H1 (cell line): ENCODE results near the gene MYG1.

Experiments
- ATF3 ChIP-seq: IDR thresholded peaks from 2 replicates; pipeline ENCODE4 v1.6.1; 2011; ENCODE audit warnings: low read depth, mild to moderate bottlenecking, low read length; ENCODE audit not compliant: insufficient read depth
- CTCF ChIP-seq, 3 experiments: IDR thresholded peaks; 1 replicate in 2 of 3; 2 replicates in 1 of 3; pipeline versions ENCODE4 v1.5.1 to v1.6.1; 2011; ENCODE audit warnings: low read length in 3 of 3, mild to moderate bottlenecking in 3 of 3, inconsistent platforms in 2 of 3, low read depth in 1 of 3, moderate library complexity in 1 of 3; ENCODE audit not compliant: insufficient read depth in 1 of 3; ENCODE audit errors: control extremely low read depth in 1 of 3
- EGR1 ChIP-seq: IDR thresholded peaks from 2 replicates; pipeline ENCODE4 v1.6.1; 2011; ENCODE audit warnings: low read depth, low read length, borderline replicate concordance
- JUND ChIP-seq: IDR thresholded peaks from 2 replicates; pipeline ENCODE4 v1.6.1; 2011; ENCODE audit warnings: mild to moderate bottlenecking, improper control_type of control experiment, low read length
- MAFK ChIP-seq: IDR thresholded peaks from 2 replicates; pipeline ENCODE4 v1.6.1; 2012; ENCODE audit warnings: low read depth, mild to moderate bottlenecking, improper control_type of control experiment, low read length
- NRF1 ChIP-seq: IDR thresholded peaks from 2 replicates; pipeline ENCODE4 v1.6.1; 2011; ENCODE audit warnings: mild to moderate bottlenecking, low read depth, low read length, improper control_type of control experiment
- POLR2AphosphoS5 ChIP-seq: IDR thresholded peaks from 2 replicates; pipeline ENCODE4 v1.6.1; 2011; ENCODE audit warnings: low read depth, low read length
- POU5F1 ChIP-seq: IDR thresholded peaks from 2 replicates; pipeline ENCODE4 v1.6.1; 2011; ENCODE audit warnings: low read depth, mild to moderate bottlenecking, low read length, moderate library complexity
- SAP30 ChIP-seq: fragments of 300-600 bp; sonication (generic); IDR thresholded peaks from 2 replicates; pipeline ENCODE4 v1.7.1; 2012; ENCODE audit warnings: low read length, moderate library complexity, mild to moderate bottlenecking, inconsistent platforms; ENCODE audit not compliant: insufficient read depth, insufficient replicate concordance
- TAF7 ChIP-seq: optimal IDR thresholded peaks from 2 replicates; pipeline ENCODE3; 2011; ENCODE audit warnings: low read depth, mild to moderate bottlenecking, inconsistent platforms, low read length, moderate library complexity, borderline replicate concordance
- TEAD4 ChIP-seq: IDR thresholded peaks from 2 replicates; pipeline ENCODE4 v1.6.1; 2012; ENCODE audit warnings: low read depth, low read length, inconsistent platforms, mixed read lengths

DNA sequence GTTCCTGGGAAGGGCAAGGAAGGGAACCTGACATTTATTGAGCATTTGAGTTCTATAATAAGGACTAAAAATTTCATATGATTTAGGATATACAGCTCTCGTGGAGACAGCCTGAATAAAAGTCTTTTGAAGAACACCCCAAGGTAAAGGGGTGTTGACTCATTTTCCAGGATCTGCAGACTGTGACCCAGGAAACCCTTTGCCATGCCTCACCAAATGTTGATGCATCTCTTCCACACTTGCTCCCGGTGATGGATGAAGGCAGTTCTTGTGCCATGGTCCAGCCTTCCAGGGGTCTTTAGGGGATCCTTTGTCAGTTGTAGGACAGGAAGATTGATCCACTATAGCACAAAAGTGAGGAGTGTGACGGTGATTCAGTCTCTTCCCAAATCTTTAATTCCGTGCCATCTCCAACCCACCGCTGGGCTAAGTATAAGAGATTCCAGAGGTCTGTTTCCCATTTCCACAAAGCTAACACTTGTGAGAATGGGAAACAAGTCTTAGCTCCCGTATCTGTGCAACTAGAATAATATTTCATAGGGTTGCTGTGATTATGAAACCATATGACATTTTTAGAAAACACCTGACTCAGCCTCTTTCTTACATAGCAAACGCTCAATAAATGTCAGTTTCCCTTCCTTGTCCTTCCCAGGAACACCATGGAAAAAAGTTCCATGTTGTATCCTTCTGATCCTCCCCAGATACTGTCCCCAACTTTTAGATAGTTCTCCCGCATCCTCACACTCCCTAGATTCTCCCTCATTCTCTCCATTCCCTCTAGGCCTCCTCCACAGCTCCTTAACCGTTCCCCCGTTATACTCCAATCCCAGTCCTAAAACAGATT lies 21.1 kb downstream of the MYG1 start:
- TF ChIP-seq CTCF (IDR thresholded peaks at IDR 0.05; ENCODE audit: control extremely low read depth in 1 of 3, insufficient read depth in 1 of 3, low read depth in 1 of 3, low read length in 3 of 3), result no peak
- no peak for TF ChIP-seq JUND
- TF ChIP-seq POLR2AphosphoS5, result no peak
- TF ChIP-seq TAF7, result no peak
- TF ChIP-seq MAFK, result no peak
- no peak for TF ChIP-seq ATF3
- no peak for TF ChIP-seq TEAD4
- no peak for TF ChIP-seq POU5F1
- TF ChIP-seq EGR1, result no peak
- no peak for TF ChIP-seq NRF1
- no peak for TF ChIP-seq SAP30
